Germinal center (tissue), 1 donor: ENCODE results near the gene NCOA7.
"Not testable (repeated sequence)": the region's sequence is repeated elsewhere in the genome, so short reads cannot be mapped to it uniquely, and the experiment has no call there.

Experiments
- DNase-seq: peaks from one replicate; pipeline ENCODE4 v3.0.0; 2012; ENCODE audit warnings: mixed read lengths, low spot score

NCOA7 gene

DNA sequence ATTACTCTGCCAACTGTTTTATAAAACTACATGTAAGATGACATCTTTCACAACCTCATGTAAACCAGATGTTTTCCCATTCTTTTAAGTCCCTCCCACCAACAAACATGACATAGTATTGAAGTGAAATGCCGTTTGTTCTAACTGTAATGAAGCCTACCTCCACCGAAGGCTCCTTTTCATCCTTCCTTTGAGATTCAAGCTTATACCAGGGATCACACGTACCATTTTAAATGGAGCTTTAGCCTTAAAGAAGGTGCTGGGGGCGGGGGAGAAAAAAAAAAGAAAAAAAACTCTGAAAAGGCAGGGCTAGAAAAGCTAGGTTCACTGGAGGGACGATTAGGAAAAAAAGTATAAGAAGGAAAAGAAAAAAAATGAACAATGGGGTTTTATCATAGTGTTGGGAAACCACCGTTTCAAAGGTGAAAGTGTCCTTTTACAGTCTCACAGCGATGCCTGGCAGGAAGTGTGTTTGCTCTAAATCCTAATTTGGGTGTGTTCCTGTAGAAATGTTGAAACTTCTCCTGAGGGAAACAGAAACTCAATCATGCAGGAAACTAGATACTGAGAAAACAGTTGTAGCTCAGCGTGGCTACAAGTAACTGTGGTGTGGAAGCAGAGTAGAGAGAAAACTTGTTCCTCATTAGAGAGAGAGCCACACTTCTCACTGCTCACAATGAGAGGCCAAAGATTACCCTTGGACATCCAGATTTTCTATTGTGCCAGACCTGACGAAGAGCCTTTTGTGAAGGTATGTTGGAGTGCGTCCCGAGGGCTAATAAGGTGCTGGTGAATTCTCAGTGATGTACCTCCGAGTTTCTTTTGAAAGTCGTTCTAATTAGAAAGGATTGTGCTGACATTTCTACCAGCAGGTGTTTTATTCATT is 128.2 kb downstream of the NCOA7 start:
- DNase-seq: peak; percentile 56

DNA sequence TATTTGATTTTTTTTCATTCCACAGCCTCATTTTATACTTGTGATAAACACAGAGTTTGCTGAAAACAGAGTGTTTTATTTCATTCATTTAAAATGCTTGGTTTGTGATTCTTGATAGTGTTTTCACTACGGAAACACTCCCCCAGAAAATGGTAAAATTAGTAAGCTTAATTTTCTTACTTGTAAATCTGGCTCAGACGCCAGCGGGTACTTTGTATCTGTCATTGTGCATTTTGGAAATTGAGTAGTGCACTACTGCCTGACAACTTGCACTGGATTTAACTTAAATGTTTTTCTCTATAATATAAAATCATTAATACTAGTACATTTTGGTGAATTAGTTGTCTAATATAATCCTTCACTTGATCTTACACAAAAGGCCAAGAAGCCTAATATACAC is 128.9 kb downstream of the NCOA7 start:
- DNase-seq: no peak

DNA sequence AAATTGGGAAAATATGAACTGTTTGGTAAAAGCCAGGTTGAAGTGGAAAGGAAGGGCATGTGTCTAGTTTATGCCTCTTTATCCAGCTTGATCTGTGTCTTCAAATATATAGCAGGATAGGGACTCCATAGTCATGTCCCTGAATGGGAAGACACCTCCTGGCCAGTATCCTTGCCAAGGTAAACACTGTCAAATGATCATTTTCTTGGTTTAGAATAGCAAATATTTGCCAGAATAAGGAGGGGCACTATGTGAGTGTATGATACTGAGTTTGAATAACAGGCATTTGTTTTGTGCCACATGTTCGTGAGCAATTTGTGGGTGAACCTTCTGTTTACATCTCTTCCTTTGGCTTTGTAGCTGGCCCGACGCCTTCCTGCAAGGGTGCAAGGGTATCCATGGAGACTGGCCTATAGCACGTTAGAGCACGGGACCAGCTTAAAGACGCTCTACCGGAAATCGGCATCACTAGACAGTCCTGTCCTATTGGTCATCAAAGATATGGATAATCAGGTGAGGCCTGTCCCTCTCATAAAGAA is 131.6 kb downstream of the NCOA7 start:
- DNase-seq: no peak

DNA sequence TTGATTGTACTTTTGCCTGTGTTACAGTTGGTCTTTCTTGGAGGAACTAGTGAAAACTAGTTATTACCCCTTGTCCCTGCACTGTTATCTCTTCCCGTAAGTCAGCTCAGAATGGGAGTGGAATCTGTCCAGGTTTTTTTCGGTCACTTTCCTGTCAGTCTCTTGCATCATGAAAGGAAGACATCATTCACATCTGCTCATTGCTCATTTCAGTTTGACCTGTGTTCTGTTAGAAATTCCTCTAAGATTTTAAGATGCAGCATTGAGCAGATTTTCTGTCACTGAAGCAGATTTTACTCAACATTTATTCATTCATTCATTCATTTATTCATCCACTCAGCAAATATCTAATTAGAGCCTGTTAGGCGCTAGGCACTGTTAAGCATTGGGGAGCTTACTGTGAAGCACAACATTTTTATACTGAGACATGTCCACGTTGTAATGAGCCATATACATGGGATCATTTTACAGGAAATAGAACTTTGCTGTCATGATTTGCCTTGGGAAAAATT is 132.7 kb downstream of the NCOA7 start:
- no peak for DNase-seq

DNA sequence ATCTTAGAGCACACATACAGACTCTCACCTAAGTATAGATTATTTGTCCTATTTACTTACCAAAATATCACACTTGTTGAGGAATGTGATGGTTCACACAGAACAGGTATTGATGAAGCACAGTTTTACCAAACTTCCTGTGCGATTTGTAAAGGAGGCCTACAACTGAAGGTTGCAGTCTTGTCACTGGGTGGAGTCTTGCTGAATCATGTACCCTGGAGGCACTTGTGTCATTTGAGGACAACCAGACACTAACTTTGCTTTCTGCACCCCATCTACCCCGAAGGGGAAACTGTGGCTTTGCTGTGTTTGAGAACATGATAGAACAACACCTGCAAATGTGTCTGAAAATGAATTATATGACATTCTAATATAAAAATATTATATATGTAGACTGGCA is 133.4 kb downstream of the NCOA7 start:
- no peak for DNase-seq

DNA sequence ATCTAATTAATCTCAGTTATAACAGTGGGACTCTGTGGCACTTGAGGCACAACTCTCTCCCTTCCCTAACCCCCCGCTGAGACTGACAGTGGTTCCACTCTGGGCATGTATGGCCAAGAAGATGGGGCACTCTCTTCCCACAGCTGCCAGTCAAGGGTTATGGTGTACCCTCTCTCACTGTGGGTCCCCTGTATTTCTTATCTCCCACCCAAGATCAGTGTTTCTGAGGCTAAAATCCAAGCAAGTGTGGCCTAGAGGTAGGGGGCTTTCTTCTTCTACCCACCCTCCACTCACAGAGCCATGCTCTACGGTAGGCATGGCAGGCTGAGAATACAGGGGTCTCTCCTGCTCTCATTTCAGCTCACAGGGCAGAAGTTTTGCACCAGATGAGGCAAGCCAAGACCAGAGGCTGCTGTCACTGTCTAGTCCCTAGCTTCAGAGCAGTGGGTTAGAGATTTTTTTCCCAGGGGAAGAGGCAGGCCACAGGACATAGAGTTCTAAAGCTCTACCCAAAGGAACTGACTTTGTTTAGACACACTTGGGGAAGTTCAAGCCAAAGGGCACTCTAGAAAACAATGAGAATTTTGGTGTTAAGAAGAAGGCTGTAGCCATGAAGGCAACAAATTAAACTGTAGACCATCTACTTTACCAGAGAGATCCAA is 134.1 kb downstream of the NCOA7 start:
- DNase-seq: no peak

DNA sequence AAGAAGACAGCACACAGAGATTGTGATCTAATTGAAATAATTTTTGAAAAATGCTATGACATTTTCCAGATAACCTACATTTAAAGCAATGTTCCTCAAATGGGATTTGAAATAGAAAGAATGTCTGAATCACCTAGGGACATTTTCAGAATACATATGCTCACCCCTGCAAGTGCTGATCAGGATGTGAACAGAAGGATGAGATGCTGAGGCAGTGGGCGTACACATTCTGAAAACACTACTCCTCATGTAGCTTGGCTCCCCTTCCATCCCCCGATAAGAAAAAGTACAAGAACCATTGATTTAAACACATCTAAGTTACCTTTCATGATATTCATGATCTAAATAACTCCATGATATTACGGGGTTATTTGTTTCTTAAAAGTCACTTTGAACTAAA is 136.0 kb downstream of the NCOA7 start:
- no peak for DNase-seq

DNA sequence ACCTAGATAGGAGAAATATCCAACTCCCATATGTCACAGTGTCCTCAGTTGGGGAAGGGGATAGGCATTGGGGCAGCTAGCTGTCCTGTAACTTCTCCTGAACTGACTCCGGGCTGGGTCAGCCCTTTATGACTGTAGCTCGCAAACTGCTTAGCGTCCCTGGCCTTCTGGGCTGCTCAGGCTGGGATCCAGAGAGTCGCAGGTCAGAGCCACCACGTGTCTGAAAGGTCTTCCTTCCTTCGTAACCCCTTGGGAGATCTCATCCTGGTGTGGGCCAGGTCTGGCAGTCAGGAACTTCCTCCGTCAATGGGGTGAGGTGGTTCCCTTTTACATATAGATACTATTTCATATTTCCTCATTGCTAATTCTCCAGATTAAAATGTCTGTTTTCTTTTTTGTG is 137.0 kb downstream of the NCOA7 start:
- DNase-seq: no peak

DNA sequence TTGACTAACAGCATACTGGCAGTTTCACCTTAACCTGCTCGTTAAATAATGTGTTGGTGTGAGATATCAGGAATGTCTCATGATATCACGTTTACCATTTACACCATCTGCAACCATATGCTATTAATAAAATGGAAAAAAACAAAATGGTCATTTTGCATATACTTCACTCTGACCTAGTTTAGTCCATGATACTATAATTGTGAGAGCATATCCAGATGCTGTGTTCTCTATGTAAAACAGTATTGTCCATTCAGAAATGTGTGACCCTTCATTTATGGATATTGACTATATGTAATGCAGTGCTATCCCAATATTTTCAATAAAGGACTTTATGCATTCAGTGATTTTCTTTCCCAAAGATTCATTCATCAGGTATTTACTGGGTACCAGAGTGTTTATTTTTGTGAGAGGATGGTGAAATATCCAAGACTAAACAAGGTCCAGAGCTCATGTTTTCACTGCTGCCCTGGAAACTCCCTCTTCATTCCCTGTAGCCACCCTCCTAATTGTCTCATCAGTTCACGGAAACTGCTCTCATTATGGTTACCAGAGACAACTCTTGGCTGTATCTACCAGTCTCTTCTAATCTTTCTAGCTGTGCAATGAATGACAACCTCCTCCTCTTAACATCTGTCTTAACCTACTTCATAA is 140.1 kb downstream of the NCOA7 start:
- no peak for DNase-seq

DNA sequence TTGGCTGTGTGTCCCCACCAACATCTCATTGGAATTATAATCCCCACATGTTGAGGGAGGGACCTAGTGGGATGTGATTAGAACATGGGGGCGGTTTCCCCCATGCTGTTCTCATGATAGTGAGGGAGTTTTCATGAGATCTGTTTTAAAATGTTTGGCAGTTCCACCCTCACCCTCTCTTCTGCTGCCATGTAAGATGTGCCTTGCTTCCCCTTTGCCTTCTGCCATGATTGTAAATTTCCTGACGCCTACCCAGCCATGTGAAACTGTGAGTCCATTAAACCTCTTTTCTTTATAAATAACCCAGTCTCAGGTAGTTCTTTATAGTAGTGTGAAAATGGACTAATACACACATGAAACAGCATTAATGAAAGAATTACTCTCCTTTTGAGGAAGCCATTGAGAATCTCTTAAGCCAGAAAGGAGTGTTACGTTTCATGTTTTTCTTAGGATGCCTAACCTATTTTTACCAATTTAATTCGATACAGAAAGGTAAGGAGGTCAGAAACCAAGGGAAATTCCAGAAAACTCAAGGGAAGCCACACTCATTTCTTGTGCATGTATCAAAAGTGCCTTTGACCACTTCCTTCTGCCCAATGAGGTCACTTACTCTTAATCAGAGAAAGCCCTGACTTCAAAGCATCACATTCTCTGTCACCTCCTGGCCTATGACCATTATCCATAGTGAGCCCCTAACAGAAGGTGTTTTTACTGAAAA is 141.1 kb downstream of the NCOA7 start:
- no peak for DNase-seq

DNA sequence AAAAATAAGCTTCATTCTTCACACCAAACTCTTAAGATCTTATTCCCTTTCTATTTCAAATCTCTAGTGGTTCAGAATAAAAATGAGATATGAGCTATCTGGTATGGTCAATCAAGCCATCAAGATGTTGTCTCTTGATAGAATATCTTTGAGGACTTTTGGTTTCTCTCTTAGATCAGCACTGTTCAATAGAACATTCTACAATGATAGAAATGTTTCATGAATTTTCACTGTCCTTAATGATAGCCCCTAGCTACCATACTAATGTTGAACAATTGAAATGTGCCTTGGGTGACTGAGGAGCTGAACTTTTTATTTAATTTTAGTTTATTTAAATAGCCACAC is 141.7 kb downstream of the NCOA7 start:
- no peak for DNase-seq

DNA sequence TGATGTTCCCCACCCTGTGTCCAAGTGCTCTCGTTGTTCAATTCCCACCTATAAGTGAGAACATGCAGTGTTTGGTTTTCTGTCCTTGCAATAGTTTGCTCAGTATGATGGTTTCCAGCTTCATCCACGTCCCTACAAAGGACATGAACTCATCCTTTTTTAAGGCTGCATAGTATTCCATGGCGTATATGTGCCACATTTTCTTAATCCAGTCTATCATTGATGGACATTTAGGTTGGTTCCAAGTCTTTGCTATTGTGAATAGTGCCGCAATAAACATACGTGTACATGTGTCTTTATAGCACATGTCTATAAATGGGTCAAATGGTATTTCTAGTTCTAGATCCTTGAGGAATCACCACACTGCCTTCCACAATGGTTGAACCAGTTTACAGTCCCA is 144.8 kb downstream of the NCOA7 start:
- not testable (repeated sequence) for DNase-seq

DNA sequence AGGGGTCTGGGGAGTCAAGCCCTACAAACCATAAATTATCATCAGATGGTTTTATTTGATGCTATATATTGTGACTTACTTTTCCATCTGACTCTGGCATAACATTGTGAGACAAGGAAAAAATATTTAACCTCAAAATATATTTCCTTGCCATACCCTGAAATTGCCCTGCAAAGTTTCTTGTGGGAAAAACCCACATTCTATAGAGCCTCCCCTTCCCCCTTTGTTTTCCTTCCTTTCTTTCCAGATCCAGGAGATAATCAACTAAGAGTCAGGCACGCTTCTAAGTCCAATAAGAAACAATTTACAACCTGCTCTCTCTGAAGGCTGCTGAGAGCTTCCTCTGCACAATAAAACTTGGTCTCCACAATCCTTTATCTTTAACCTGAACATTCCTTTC is 148.3 kb downstream of the NCOA7 start:
- DNase-seq: no peak

DNA sequence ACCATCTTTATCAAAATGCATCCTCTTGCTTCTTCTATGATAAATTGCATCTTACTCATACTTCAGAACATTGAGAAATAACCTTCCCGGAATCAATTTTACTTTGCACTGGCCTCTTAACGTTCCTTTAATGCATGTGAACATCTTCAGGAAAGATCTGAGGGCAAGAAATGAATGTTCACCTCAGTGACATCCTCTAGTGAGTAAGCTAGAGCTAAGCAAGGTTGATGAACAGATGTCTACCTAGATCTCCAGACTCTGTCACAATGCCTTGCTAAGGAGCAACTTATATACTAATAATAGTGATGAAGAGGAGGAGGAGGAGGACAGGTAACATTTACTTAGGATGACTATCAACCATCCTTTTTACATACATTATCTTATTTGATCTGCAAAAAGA is 149.0 kb downstream of the NCOA7 start:
- DNase-seq: no peak

DNA sequence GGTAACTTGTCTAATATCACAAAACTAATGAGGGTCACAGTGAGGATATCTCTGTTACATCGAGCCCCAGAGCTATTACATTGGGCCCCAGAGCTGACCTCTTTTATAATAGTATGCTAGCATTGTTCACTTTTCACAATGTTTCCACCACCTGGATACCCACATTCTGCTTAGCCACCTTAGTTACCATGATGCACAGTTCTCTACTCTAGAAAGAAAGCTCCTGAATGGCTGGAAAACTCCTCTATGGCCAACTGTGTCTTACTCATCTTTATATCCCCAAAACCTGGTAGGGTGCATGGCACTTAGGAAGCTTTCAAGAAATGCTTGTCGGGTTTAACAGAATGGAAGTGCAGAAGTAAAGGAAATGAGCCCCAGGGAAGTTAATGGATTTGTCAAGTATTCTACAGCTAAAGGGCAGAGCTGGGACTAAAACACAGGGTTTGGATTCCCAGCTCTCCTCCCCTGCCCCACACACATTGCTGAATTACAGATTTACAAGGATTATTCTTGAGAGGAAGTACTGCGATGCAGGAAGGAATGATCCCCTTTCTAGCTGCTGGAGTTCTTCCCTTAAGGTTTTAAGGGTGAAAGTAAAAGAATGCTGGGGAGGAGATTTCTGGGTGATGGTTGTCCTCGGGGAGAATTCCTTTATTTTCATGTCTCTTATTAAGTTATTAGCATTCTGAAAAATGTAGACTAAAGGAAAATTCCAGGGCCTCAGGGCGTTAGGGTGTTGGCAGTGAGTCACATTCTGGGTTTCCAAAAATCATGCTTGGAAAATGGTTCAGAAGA is 149.7 kb downstream of the NCOA7 start:
- no peak for DNase-seq

DNA sequence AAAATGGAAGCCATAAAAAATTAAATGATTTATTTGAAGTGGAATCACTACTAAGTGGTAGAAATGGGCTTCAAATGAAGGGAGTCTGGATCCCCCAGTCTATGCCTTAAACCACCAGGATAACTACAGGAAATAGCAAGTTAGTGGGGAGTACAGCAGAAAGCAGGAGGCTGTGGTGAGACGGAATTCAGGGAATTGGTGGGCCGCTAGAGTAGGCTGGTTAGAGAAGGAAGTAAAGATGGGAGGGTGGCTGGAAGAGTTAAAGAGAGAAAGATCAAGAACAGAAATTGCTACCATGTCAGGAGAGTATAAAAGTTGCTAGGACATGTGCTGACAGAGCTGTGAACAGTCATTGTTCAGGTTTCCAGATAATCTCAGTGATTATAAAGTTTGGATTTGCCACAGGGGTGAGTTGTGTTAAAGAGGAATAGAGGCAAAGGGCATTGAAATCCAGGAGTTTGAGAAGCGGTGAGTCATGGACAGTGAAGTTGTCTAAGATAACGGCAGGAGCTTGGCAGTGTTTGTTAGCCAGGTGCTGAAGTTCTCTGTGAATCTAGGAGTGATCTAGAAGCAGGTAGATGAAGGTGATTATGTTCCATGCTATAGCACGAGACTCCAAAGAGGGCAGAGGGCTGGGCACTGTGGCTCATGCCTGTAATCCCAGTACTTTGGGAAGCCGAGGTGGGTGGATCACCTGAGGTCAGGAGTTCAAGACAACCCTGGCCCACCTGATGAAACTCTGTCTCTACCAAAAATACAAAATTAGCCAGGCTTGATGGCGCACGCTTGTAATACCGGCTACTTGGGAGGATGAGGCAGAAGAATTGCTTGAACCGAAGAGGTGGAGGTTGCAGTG is 152.1 kb downstream of the NCOA7 start:
- no peak for DNase-seq

DNA sequence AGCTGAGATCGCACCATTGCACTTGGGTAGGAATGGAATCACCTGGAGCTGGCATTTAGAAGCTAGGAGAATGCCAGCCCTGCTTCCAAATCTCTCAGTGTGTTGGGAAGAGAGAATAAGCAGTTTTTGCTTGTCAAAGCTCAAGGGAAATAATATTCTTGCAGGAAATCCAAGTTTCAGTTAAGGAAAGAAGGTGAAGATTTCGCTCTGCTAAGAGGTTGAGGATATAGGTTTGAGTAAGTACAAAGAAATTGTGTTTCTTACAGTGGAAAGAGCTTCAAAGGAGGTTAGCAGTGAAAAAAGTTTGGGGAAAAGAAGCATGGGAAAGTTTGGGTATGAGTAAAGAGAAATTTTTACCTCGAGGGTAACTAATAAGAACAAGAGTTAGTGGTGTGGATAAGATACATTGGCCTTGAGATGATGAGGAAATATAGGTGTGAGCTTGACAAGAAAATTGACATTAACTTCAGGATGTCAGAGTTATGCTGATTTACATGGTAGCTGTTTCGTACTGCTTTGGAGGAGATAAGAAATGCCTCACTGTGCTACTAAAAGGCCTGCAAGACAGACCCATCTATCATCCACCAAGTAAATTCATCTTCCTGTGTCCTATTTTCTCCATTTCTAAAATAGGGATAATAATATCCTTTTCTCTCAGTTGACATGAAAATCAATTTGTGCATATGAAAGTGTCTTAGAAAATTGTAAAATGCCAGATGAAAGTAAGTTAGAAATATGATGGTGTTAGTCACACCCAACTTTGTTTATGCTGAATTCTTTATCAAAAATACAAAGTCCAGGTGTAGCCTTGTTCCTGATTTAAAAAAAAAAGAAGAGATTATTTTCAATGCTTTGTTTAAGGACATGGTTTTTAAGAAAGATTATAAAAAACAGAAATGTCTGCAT is 153.0 kb downstream of the NCOA7 start:
- DNase-seq: no peak

DNA sequence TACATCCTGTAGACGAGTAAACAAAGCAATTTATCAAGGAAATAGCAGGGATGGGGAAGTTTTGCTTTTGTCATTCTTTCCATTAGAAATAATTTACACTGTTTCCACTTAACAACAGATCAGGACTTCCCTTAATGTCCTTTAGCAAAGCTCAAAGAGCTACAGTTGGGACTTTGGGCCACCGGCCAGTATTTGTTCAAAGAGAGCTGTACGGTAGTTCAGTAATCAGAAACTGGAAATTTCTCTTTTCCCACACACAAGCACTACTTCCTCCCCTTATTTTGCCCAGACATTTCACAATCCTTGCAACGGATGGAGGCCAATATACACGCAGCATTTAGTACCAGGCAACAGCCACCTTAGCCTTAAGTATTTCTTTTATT is 153.7 kb downstream of the NCOA7 start:
- no peak for DNase-seq

DNA sequence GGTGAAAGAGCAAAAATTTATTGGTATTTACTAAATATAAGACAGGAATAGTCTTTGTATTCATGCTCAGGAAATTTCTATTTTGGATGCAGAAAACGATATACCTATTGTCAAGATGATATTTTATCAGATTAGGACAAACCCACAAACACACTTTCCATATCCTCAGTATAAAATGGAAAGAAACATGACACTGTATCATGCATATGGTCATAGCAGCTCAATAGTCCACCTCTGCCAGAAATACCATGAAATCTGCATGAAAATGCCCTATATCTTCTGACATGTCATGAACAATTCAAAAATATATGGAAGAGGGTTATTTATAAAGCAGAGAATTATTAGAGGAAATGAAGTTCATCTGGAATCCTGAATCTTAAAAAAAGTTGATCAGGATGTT is 154.1 kb downstream of the NCOA7 start:
- DNase-seq: no peak
